HCT116 (cell line): ENCODE data around the gene CLEC16A. TPM values are rescaled to one million over a fixed set of nuclear protein-coding genes. Genes with fewer than 3 reads are reported as not detected.

Experiments
- ATAC-seq: fragments of 200-7000 bp; cut with Tn5 transposase; 2 replicates; pipeline ENCODE4 v1.9.1; 2020; ENCODE audit warnings: mild to moderate bottlenecking, moderate library complexity
- BruUV-seq: library from RNA; stranded (reverse); fragments of 400-500 nt; replicated peaks from 2 replicates; lab custom pipeline; 2021; lab: Mats Ljungman, UMichigan
- CTCF ChIA-PET: fragments of 300-600 bp; sonication (Branson Sonifier 250); formaldehyde crosslinking; loops from one replicate; lab custom pipeline; 2021; ENCODE audit warnings: antibody characterized with exemption; lab: Charles Lee
- POLR2A ChIA-PET: fragments of 300-600, 350-600 bp; sonication (Branson Sonifier 250); formaldehyde crosslinking; loops from one replicate; lab custom pipeline; 2021; ENCODE audit warnings: antibody characterized with exemption; lab: Charles Lee
- RAD21 ChIA-PET, 2 experiments: fragments of 300-600 bp; sonication (Branson Sonifier 250); formaldehyde crosslinking; loops; one replicate each; lab custom pipeline; 2023; ENCODE audit warnings: low total read pairs in 2 of 2; ENCODE audit not compliant: uncharacterized antibody in 2 of 2, unreplicated experiment in 2 of 2, low non-redundant PET in 1 of 2; lab: Charles Lee
- DNase-seq: peaks from one replicate; pipeline ENCODE4 v3.0.0-alpha.2; 2010; ENCODE audit warnings: low read depth, low spot score
- H2AFZ ChIP-seq: fragments of 200-600 bp; shearing (Covaris generic), sonication (generic); 2 replicates; pipeline ENCODE4 v1.6.1; 2017; ENCODE audit warnings: low read depth, mixed run types, mixed read lengths, antibody characterized with exemption, low read length; ENCODE audit not compliant: poor library complexity, severe bottlenecking
- H3K27ac ChIP-seq: 2 replicates; pipeline ENCODE4 v1.5.1; 2012; ENCODE audit warnings: low read depth, low read length
- H3K27me3 ChIP-seq: fragments of 200-600 bp; sonication (generic); 2 replicates; pipeline ENCODE4 v1.6.1; 2016; ENCODE audit warnings: mixed run types, low read length, mixed read lengths; ENCODE audit not compliant: insufficient read depth
- H3K36me3 ChIP-seq, 2 experiments: fragments of 200-500 bp in 1 of 2; fragments of 200-600 bp in 1 of 2; sonication (Bioruptor generic) in 1 of 2; sonication (generic) in 1 of 2; 2 replicates each; pipeline versions ENCODE4 v1.5.1 to v1.6.1; 2014 to 2016; ENCODE audit warnings: low read length in 2 of 2, inconsistent platforms in 1 of 2, mixed read lengths in 1 of 2, mixed run types in 1 of 2; ENCODE audit not compliant: insufficient read depth in 2 of 2, control insufficient read depth in 1 of 2
- H3K4me1 ChIP-seq, 2 experiments: fragments of 200-600 bp in 1 of 2; sonication (generic) in 1 of 2; 2 replicates each; pipeline versions ENCODE4 v1.5.1 to v1.6.1; 2012 to 2017; ENCODE audit warnings: low read length in 2 of 2, inconsistent platforms in 1 of 2, mild to moderate bottlenecking in 1 of 2, mixed read lengths in 1 of 2, mixed run types in 1 of 2, moderate library complexity in 1 of 2; ENCODE audit not compliant: insufficient read depth in 2 of 2, control insufficient read depth in 1 of 2
- H3K4me2 ChIP-seq: fragments of 200-600 bp; sonication (generic); 2 replicates; pipeline ENCODE4 v1.6.1; 2017; ENCODE audit warnings: mixed run types, low read length, mixed read lengths
- H3K4me3 ChIP-seq, 2 experiments: fragments of 200-600 bp in 1 of 2; sonication (generic) in 1 of 2; replicated peaks in 1 of 2; 2 replicates each; pipeline ENCODE4 v1.5.1; 2011 to 2016; ENCODE audit warnings: low read length in 2 of 2, control low read depth in 1 of 2, low read depth in 1 of 2, mild to moderate bottlenecking in 1 of 2, mixed read lengths in 1 of 2, mixed run types in 1 of 2
- H3K79me2 ChIP-seq: fragments of 200-600 bp; sonication (generic); 2 replicates; pipeline ENCODE4 v1.6.1; 2017; ENCODE audit warnings: mild to moderate bottlenecking, mixed run types, low read length, moderate library complexity, mixed read lengths; ENCODE audit not compliant: insufficient read depth
- H3K9ac ChIP-seq: fragments of 200-600 bp; sonication (generic); 2 replicates; pipeline ENCODE4 v1.6.1; 2016; ENCODE audit warnings: low read length, mixed read lengths
- H3K9me2 ChIP-seq: fragments of 200-600 bp; sonication (generic), shearing (Covaris generic); 2 replicates; pipeline ENCODE4 v1.6.1; 2017; ENCODE audit warnings: mixed run types, mild to moderate bottlenecking, moderate library complexity; ENCODE audit not compliant: insufficient read depth
- H3K9me3 ChIP-seq, 2 experiments: fragments of 200-500 bp in 1 of 2; fragments of 200-600 bp in 1 of 2; sonication (Bioruptor generic) in 1 of 2; sonication (generic) in 1 of 2; 2 replicates each; pipeline ENCODE4 v1.6.1; 2014 to 2017; ENCODE audit warnings: low read length in 2 of 2, mixed read lengths in 2 of 2, inconsistent platforms in 1 of 2, low read depth in 1 of 2, mild to moderate bottlenecking in 1 of 2, mixed run types in 1 of 2, moderate library complexity in 1 of 2; ENCODE audit not compliant: control insufficient read depth in 1 of 2, insufficient read depth in 1 of 2
- H4K20me1 ChIP-seq: fragments of 200-600 bp; sonication (generic), shearing (Covaris generic); 2 replicates; pipeline ENCODE4 v1.6.1; 2017; ENCODE audit warnings: mixed run types, mild to moderate bottlenecking, moderate library complexity; ENCODE audit not compliant: insufficient read depth
- ATF3 ChIP-seq: IDR thresholded peaks from 2 replicates; pipeline ENCODE4 v1.6.1; 2012
- CBX3 ChIP-seq: IDR thresholded peaks from 2 replicates; pipeline ENCODE4 v1.6.1; 2012; ENCODE audit warnings: low read depth
- CTCF ChIP-seq, 3 experiments: fragments of 200-600 bp in 1 of 3; sonication (generic) in 1 of 3; IDR thresholded peaks in 2 of 3; conservative IDR thresholded peaks in 1 of 3; 2 replicates each; pipeline ENCODE4 v1.5.1; 2012 to 2017; ENCODE audit warnings: low read depth in 2 of 3, low read length in 2 of 3, antibody characterized with exemption in 1 of 3, borderline replicate concordance in 1 of 3, control low read depth in 1 of 3, mild to moderate bottlenecking in 1 of 3, mixed read lengths in 1 of 3, mixed run types in 1 of 3, moderate library complexity in 1 of 3; ENCODE audit not compliant: insufficient read depth in 1 of 3
- EZH2phosphoT487 ChIP-seq: fragments of 200-600 bp; IDR thresholded peaks from 2 replicates; pipeline ENCODE4 v1.6.1; 2018; ENCODE audit warnings: antibody characterized with exemption, borderline replicate concordance
- FOSL1 ChIP-seq: IDR thresholded peaks from 2 replicates; pipeline ENCODE4 v1.6.1; 2012; ENCODE audit warnings: low read depth
- JUND ChIP-seq: IDR thresholded peaks from 2 replicates; pipeline ENCODE4 v1.6.1; 2012
- SIN3A ChIP-seq: IDR thresholded peaks from 2 replicates; pipeline ENCODE4 v1.6.1; 2012; ENCODE audit warnings: low read depth
- SRF ChIP-seq: IDR thresholded peaks from 2 replicates; pipeline ENCODE4 v1.6.1; 2012; ENCODE audit warnings: low read depth
- TCF7L2 ChIP-seq: IDR thresholded peaks from 2 replicates; pipeline ENCODE4 v1.7.0; 2011; ENCODE audit warnings: borderline replicate concordance, inconsistent platforms; ENCODE audit not compliant: insufficient read depth, insufficient read length; ENCODE audit errors: extremely low read depth
- YY1 ChIP-seq: IDR thresholded peaks from 2 replicates; pipeline ENCODE4 v1.6.1; 2011; ENCODE audit warnings: low read length, low read depth, moderate library complexity, mild to moderate bottlenecking; ENCODE audit not compliant: insufficient replicate concordance; ENCODE audit errors: extremely low read depth
- ZBTB33 ChIP-seq: IDR thresholded peaks from 2 replicates; pipeline ENCODE4 v1.6.1; 2011; ENCODE audit warnings: mild to moderate bottlenecking, low read length, moderate library complexity; ENCODE audit not compliant: insufficient replicate concordance; ENCODE audit errors: extremely low read depth
- ZNF274 ChIP-seq: fragments of 200-500 bp; sonication (Bioruptor generic); IDR thresholded peaks from 2 replicates; pipeline ENCODE4 v1.6.1; 2014; ENCODE audit warnings: mild to moderate bottlenecking, low read depth, low read length, inconsistent platforms
- intact Hi-C: fragments of 100-400 bp; cut with micrococcal nuclease; formaldehyde crosslinking; loops from 2 replicates; pipeline ENCODE4 v1.10.0; 2022
- total RNA-seq: library from RNA; stranded (reverse); gene quantifications from one replicate; pipeline ENCODE4 v1.2.1, GENCODE V29; 2021; ENCODE audit not compliant: unreplicated experiment

The CLEC16A gene
- total RNA-seq, 1 experiment from 2014 or later = 18.0 TPM

GRCh38 chr16:11108466-11108805 is 164.1 kb downstream of the CLEC16A start (continued):
- TF ChIP-seq CTCF (IDR thresholded peaks at IDR 0.05 in 2 of 3, conservative IDR thresholded peaks at IDR 0.05 in 1 of 3; ENCODE audit: borderline replicate concordance in 1 of 3, insufficient read depth in 1 of 3, low read depth in 2 of 3, low read length in 2 of 3) (no peak), CBX3 (no peak), JUND (no peak), EZH2phosphoT487 (no peak)

GRCh38 chr16:11109566-11109965 is 165.2 kb downstream of the CLEC16A start:
- no peak overlapping the region for H3K4me3 ChIP-seq
- H3K27me3 ChIP-seq = no peaks in the 10 kb centered on the region
- H3K9ac ChIP-seq = no peak overlapping the region
- peaks cover 6 to 8% of the 10 kb centered on the region in 2 experiments; a peak in 2 of 4 replicates for H3K9me3 ChIP-seq
- no peaks in the 10 kb centered on the region for H3K9me2 ChIP-seq
- H3K36me3 ChIP-seq = no peaks in the 10 kb centered on the region
- H3K4me1 ChIP-seq = no peaks in the 10 kb centered on the region
- no peak for ATAC-seq
- no TSS peak for BruUV-seq
- H2AFZ ChIP-seq = no peak overlapping the region
- DNase-seq = no peak
- no peak overlapping the region for H3K4me2 ChIP-seq
- ChIA-PET RAD21 (no interaction called here), POLR2A (no interaction called here), CTCF (no interaction called here)
- intact Hi-C loops = no loop called here
- H4K20me1 ChIP-seq = no peaks in the 10 kb centered on the region
- no peaks in the 10 kb centered on the region for H3K79me2 ChIP-seq
- no peak overlapping the region for H3K27ac ChIP-seq
- no peak for TF ChIP-seq ZBTB33
- TF ChIP-seq FOSL1 = no peak
- no peak for TF ChIP-seq TCF7L2
- no peak for TF ChIP-seq CBX3
- no peak for TF ChIP-seq ATF3
- no peak for TF ChIP-seq CTCF (IDR thresholded peaks at IDR 0.05 in 2 of 3, conservative IDR thresholded peaks at IDR 0.05 in 1 of 3; ENCODE audit: borderline replicate concordance in 1 of 3, insufficient read depth in 1 of 3, low read depth in 2 of 3, low read length in 2 of 3)
- no peak for TF ChIP-seq SRF
- TF ChIP-seq YY1 = no peak
- no peak for TF ChIP-seq JUND
- TF ChIP-seq SIN3A = no peak
- TF ChIP-seq ZNF274 = no peak
